Stimulated activated effector memory CD8-positive, alpha-beta T cell treated with anti-CD3 and anti-CD28 coated beads, Interleukin-12 subunit alpha, Interleukin-12 subunit beta, amount 100 ng/mL, for 72 hours (primary cell): Measurements from ENCODE around the gene PCDH12.
"Not testable (repeated sequence)": the region's sequence is repeated elsewhere in the genome, so short reads cannot be mapped to it uniquely, and the experiment has no call there.

Source experiments
- ATAC-seq: fragments of 150-1000 bp; cut with Tn5 transposase; 2 replicates; pipeline ENCODE4 v1.10.0; 2021
- DNase-seq, 2 donors: peaks; one replicate each; pipeline ENCODE4 v3.0.0; 2021 to 2022; ENCODE audit warnings: low spot score in 2 of 2
- H3K27ac Mint-ChIP-seq: one replicate; pipeline ENCODE4 v1.8.0; 2022; ENCODE audit warnings: mild to moderate bottlenecking, mixed read lengths
- H3K36me3 Mint-ChIP-seq: one replicate; pipeline ENCODE4 v1.8.0; 2022; ENCODE audit warnings: mild to moderate bottlenecking, mixed read lengths
- H3K4me1 Mint-ChIP-seq: one replicate; pipeline ENCODE4 v1.8.0; 2022; ENCODE audit warnings: mixed read lengths
- H3K4me3 Mint-ChIP-seq: one replicate; pipeline ENCODE4 v1.8.0; 2022; ENCODE audit warnings: mild to moderate bottlenecking, mixed read lengths
- H3K9me3 Mint-ChIP-seq: one replicate; pipeline ENCODE4 v1.8.0; 2022; ENCODE audit warnings: mixed read lengths

PCDH12 gene

GRCh38 chr5:141933151-141933550, 24.9 kb downstream of the PCDH12 start:
- ATAC-seq: no peak
- no peaks in the 10 kb centered on the region for H3K9me3 Mint-ChIP-seq
- H3K4me3 Mint-ChIP-seq: no peak overlapping the region
- peak overlapping the region; percentile 20 for H3K27ac Mint-ChIP-seq
- peaks cover 6% of the 10 kb centered on the region for H3K4me1 Mint-ChIP-seq
- no peak for DNase-seq
- H3K36me3 Mint-ChIP-seq: peaks cover 94% of the 10 kb centered on the region

GRCh38 chr5:141931694-141932093, 26.3 kb downstream of the PCDH12 start:
- DNase-seq (no peak), ATAC-seq (no peak)
- peaks cover 18% of the 10 kb centered on the region for H3K4me1 Mint-ChIP-seq
- no peaks in the 10 kb centered on the region for H3K9me3 Mint-ChIP-seq
- H3K36me3 Mint-ChIP-seq: peaks cover 95% of the 10 kb centered on the region
- H3K27ac Mint-ChIP-seq: peak overlapping the region; percentile 71
- no peak overlapping the region for H3K4me3 Mint-ChIP-seq

GRCh38 chr5:141929398-141930058, 28.5 kb downstream of the PCDH12 start:
- Mint-ChIP-seq H3K4me3 (no peak overlapping the region), H3K36me3 (peaks cover 97% of the 10 kb centered on the region), H3K27ac (no peak overlapping the region), H3K9me3 (no peaks in the 10 kb centered on the region), H3K4me1 (peaks cover 23% of the 10 kb centered on the region)
- ATAC-seq (no peak), DNase-seq (no peak)

GRCh38 chr5:141928051-141928450, 30.0 kb downstream of the PCDH12 start:
- Mint-ChIP-seq H3K36me3 (peaks cover 96% of the 10 kb centered on the region), H3K4me1 (peaks cover 30% of the 10 kb centered on the region), H3K4me3 (no peak overlapping the region), H3K27ac (peak overlapping the region; percentile 43), H3K9me3 (no peaks in the 10 kb centered on the region)
- ATAC-seq (no peak), DNase-seq (no peak)

- ATAC-seq: no peak
- Mint-ChIP-seq H3K9me3 (no peaks in the 10 kb centered on the region), H3K27ac (no peak overlapping the region), H3K4me3 (no peak overlapping the region), H3K36me3 (peaks cover 80% of the 10 kb centered on the region), H3K4me1 (peaks cover 30% of the 10 kb centered on the region)
- no peak for DNase-seq
Observed at GRCh38 chr5:141926434-141926833, 31.6 kb downstream of the PCDH12 start.

GRCh38 chr5:141923448-141924313, 34.3 kb downstream of the PCDH12 start, which contains the start of gene DELE1:
Gene DELE1 (plus strand): TSS chr5:141923871. CDS start chr5:141923942, 71 bp downstream.
- peak; percentile 79 to 95 for DNase-seq
- peak within 1 kb of the TSS; percentile 97 for H3K27ac Mint-ChIP-seq
- peak; percentile 98 for ATAC-seq
- H3K4me1 Mint-ChIP-seq: peaks cover 30% of the 10 kb centered on the region
- peaks cover 52% of the 10 kb centered on the region for H3K36me3 Mint-ChIP-seq
- H3K9me3 Mint-ChIP-seq: no peaks in the 10 kb centered on the region
- peak within 1 kb of the TSS; percentile 95 for H3K4me3 Mint-ChIP-seq

GRCh38 chr5:141922827-141923447, 35.1 kb downstream of the PCDH12 start:
- ATAC-seq, DNase-seq, H3K9me3 Mint-ChIP-seq: not testable (repeated sequence)
- Mint-ChIP-seq H3K4me3 (peak overlapping the region; percentile 95), H3K36me3 (peaks cover 45% of the 10 kb centered on the region), H3K27ac (peak overlapping the region; percentile 97), H3K4me1 (peaks cover 27% of the 10 kb centered on the region)

GRCh38 chr5:141920771-141921170, 37.2 kb downstream of the PCDH12 start:
- no peak for ATAC-seq
- no peak for DNase-seq
- Mint-ChIP-seq H3K9me3 (no peaks in the 10 kb centered on the region), H3K36me3 (peaks cover 23% of the 10 kb centered on the region), H3K4me1 (peaks cover 13% of the 10 kb centered on the region), H3K4me3 (no peak overlapping the region), H3K27ac (no peak overlapping the region)

- ATAC-seq (no peak), DNase-seq (no peak)
- peaks cover 7% of the 10 kb centered on the region for H3K4me1 Mint-ChIP-seq
- peaks cover 10% of the 10 kb centered on the region for H3K36me3 Mint-ChIP-seq
- no peaks in the 10 kb centered on the region for H3K9me3 Mint-ChIP-seq
- H3K4me3 Mint-ChIP-seq: no peak overlapping the region
- H3K27ac Mint-ChIP-seq: peak overlapping the region; percentile 56
Observed at GRCh38 chr5:141919218-141920119, 38.5 kb downstream of the PCDH12 start.

- H3K4me1 Mint-ChIP-seq: peaks cover 7% of the 10 kb centered on the region
- no peaks in the 10 kb centered on the region for H3K36me3 Mint-ChIP-seq
- no peak overlapping the region for H3K4me3 Mint-ChIP-seq
- no peak for DNase-seq
- no peaks in the 10 kb centered on the region for H3K9me3 Mint-ChIP-seq
- no peak for ATAC-seq
- H3K27ac Mint-ChIP-seq: no peak overlapping the region
Observed at GRCh38 chr5:141917760-141918159, 40.2 kb downstream of the PCDH12 start.

- DNase-seq (no peak), ATAC-seq (no peak)
- H3K4me1 Mint-ChIP-seq: peaks cover 7% of the 10 kb centered on the region
- H3K9me3 Mint-ChIP-seq: no peaks in the 10 kb centered on the region
- no peak overlapping the region for H3K27ac Mint-ChIP-seq
- H3K4me3 Mint-ChIP-seq: no peak overlapping the region
- no peaks in the 10 kb centered on the region for H3K36me3 Mint-ChIP-seq
Observed at GRCh38 chr5:141916522-141916921, 41.5 kb downstream of the PCDH12 start.

- Mint-ChIP-seq H3K9me3 (no peaks in the 10 kb centered on the region), H3K4me3 (no peak overlapping the region), H3K27ac (no peak overlapping the region), H3K36me3 (no peaks in the 10 kb centered on the region), H3K4me1 (peaks cover 7% of the 10 kb centered on the region)
- no peak for ATAC-seq
- no peak for DNase-seq
Observed at GRCh38 chr5:141915881-141916336, 42.1 kb downstream of the PCDH12 start.

- no peaks in the 10 kb centered on the region for H3K36me3 Mint-ChIP-seq
Observed at GRCh38 chr5:141914797-141915196, 43.2 kb downstream of the PCDH12 start.

GRCh38 chr5:141914199-141914743, 43.7 kb downstream of the PCDH12 start:
- Mint-ChIP-seq H3K27ac (no peak overlapping the region), H3K36me3 (no peaks in the 10 kb centered on the region), H3K9me3 (no peaks in the 10 kb centered on the region), H3K4me3 (peak overlapping the region; percentile 5), H3K4me1 (peaks cover 7% of the 10 kb centered on the region)
- peak; percentile 75 for ATAC-seq
- no peak for DNase-seq

More at GRCh38 chr5:141914797-141915196, 43.2 kb downstream of the PCDH12 start:
- ATAC-seq: no peak
- no peak overlapping the region for H3K27ac Mint-ChIP-seq
- peak overlapping the region; percentile 1 for H3K4me3 Mint-ChIP-seq
- no peak for DNase-seq
- no peaks in the 10 kb centered on the region for H3K9me3 Mint-ChIP-seq
- H3K4me1 Mint-ChIP-seq: peaks cover 7% of the 10 kb centered on the region
